Pancreas (tissue), 10 donors: ENCODE measurements around the gene CAMSAP3. TPM values are rescaled to one million over a fixed set of nuclear protein-coding genes. Genes with fewer than 3 reads are reported as not detected.

Experiments
- ATAC-seq, 4 donors: fragments of 200-7000 bp; cut with Tn5 transposase; one replicate each; pipeline versions ENCODE4 v1.8.0 to v1.9.1; 2020; ENCODE audit warnings: mild to moderate bottlenecking in 4 of 4, moderate library complexity in 4 of 4
- DNase-seq, 6 donors: peaks; one replicate each; pipeline ENCODE4 v3.0.0-alpha.2; 2020
- FAIRE-seq: peaks from 2 replicates; lab custom pipeline; 2012; peaks lifted over from hg19 to GRCh38; lab: Jason Lieb, UNC
- H3K27ac ChIP-seq, 4 donors: fragments of 200-600 bp; sonication (generic); 1 replicate in 3 of 4; 2 replicates in 1 of 4; pipeline versions ENCODE4 v1.5.0 to v1.8.0; 2020
- H3K27me3 ChIP-seq, 4 donors: fragments of 200-600 bp; one replicate each; pipeline ENCODE4 v1.8.0; 2021
- H3K36me3 ChIP-seq, 3 donors: fragments of 200-600 bp; sonication (generic) in 1 of 3; one replicate each; pipeline versions ENCODE4 v1.5.0 to v1.8.0; 2020 to 2021
- H3K4me1 ChIP-seq, 3 donors: fragments of 200-600 bp; one replicate each; pipeline ENCODE4 v1.8.0; 2021
- H3K4me3 ChIP-seq, 4 donors: fragments of 200-600 bp; sonication (generic) in 2 of 4; one replicate each; pipeline versions ENCODE4 v1.5.0 to v1.8.0; 2020 to 2021
- H3K9me3 ChIP-seq, 4 donors: fragments of 200-600 bp; one replicate each; pipeline ENCODE4 v1.8.0; 2021
- WGBS, 2 donors: extraction: QIAGEN DNeasy Blood & Tissue Kit; methylation state at CpG; one replicate each; pipeline ENCODE4 v1.1.7; 2013; 5-methylcytosine and 5-hydroxymethylcytosine counted together
- intact Hi-C, 3 donors: fragments of 100-400 bp; cut with DNase I; formaldehyde crosslinking; loops; one replicate each; pipeline versions ENCODE4 v1.11.1 to v1.14.2; 2022
- polyA plus RNA-seq, 2 donors: library from polyadenylated mRNA; stranded (reverse); fragments of 200-250 nt; gene quantifications; one replicate each; pipeline ENCODE4 v1.2.3, GENCODE V29; 2013
- total RNA-seq, 6 donors: library from RNA; stranded (reverse); fragmentation: NEBNext Ultra II Directional in 4 of 6; extraction: Animal tissue kit (Norgen Biotek cat#: 25700) in 4 of 6; gene quantifications; one replicate each; pipeline versions ENCODE4 v1.2.1 to v1.2.4, GENCODE V29; 2021 to 2023
- TF ChIP-seq, protein P1 (sequence below), 4 donors: fragments of 200-600 bp; sonication (generic) in 3 of 4; IDR thresholded peaks; one replicate each; pipeline versions ENCODE4 v1.5.0 to v1.8.0; 2021; ENCODE audit warnings: antibody characterized with exemption in 4 of 4
- donor health status: healthy with polysubstance abuse.
- donor health status: DM: no; HTN: no; CAD: no; lungs with moderate emphysema.
- donor health status: DM: no; HTN: no; CAD: no.
- donor health status: control.
- donor health status: control.
- donor health status: Bipolar disorder and iron deficiency.
- donor health status: DM: yes; HTN: yes; CAD: no.
- donor health status: DM: no; HTN: no; CAD: no.
- donor health status: DM: no; HTN: no; CAD: no.
- donor health status: DM: yes; HTN: yes; CAD: no.

Gene CAMSAP3
- total and polyA plus RNA-seq, 8 donors = 12.1 to 64.5 (median 23.5) TPM

DNA sequence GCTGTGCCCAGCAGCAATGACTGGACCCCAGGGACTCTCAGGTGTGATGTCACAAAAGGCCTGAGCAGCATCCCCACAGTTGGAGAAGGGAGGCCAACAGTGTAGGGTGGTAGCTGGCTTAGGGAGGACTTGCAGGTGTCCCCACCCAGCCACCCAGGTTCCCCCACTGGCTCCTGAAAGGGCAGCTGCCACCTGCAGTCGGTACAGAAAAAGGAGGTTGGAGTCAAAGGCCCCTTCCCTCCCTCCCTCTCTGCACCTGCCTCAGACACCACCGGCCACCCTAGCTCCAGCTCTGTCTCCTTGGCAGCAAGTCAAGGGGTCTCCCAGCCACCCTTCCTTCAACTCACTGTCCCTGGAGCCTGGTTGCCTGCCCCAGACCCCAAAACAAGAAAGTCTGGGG lies 38.0 kb downstream of the CAMSAP3 start, which contains the start of gene PCP2:
TSS of gene PCP2 (minus strand) at position 22 of the 400 bp plus-strand sequence. CDS start 262 bp downstream, outside the sequence.
- 0 to 12% methylated on average over 1 to 2 of the region's 2 CpGs for WGBS, 2 donors
- Histone ChIP-seq H3K4me3 (no peak within 1 kb of the TSS), H3K9me3 (no peaks in the 10 kb centered on the region), H3K36me3 (no peaks in the 10 kb centered on the region), H3K4me1 (peaks cover 5 to 12% (median 8%) of the 10 kb centered on the region in 3 donors), H3K27ac (no peak within 1 kb of the TSS), H3K27me3 (no peaks in the 10 kb centered on the region)
- FAIRE-seq (no peak), ATAC-seq (no peak), DNase-seq (peak in 1 of 6 donors; percentile 39)
- intact Hi-C loops = no loop called here
- TF ChIP-seq, protein P1, sequence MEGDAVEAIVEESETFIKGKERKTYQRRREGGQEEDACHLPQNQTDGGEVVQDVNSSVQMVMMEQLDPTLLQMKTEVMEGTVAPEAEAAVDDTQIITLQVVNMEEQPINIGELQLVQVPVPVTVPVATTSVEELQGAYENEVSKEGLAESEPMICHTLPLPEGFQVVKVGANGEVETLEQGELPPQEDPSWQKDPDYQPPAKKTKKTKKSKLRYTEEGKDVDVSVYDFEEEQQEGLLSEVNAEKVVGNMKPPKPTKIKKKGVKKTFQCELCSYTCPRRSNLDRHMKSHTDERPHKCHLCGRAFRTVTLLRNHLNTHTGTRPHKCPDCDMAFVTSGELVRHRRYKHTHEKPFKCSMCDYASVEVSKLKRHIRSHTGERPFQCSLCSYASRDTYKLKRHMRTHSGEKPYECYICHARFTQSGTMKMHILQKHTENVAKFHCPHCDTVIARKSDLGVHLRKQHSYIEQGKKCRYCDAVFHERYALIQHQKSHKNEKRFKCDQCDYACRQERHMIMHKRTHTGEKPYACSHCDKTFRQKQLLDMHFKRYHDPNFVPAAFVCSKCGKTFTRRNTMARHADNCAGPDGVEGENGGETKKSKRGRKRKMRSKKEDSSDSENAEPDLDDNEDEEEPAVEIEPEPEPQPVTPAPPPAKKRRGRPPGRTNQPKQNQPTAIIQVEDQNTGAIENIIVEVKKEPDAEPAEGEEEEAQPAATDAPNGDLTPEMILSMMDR (IDR thresholded peaks at IDR 0.05) = no peak

DNA sequence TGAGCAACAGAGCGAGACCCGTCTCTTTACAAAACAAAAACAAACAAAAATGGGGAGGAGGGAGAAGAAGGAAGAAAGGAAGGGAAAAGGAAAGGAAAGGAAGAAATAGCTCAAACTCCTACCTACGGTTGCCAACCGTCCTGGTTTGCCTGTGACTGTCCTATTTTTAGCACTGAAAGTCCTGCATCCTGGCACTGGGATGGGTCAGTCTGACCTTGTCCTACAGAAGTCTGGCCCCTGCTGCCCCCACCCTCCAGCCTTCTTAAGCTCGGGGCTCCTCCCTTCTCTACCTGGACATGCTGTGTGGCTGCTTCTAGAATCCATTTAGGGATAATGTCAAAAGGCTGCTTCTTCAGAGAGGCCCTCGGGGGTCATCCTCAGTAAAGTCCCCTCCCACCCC lies 40.0 kb downstream of the CAMSAP3 start:
- FAIRE-seq = no peak
- Histone ChIP-seq H3K36me3 (no peaks in the 10 kb centered on the region), H3K4me3 (no peak overlapping the region), H3K4me1 (peaks cover 1 to 6% (median 3%) of the 10 kb centered on the region in 3 donors), H3K27me3 (no peaks in the 10 kb centered on the region), H3K9me3 (no peaks in the 10 kb centered on the region), H3K27ac (no peak overlapping the region)
- TF ChIP-seq, protein P1 (IDR thresholded peaks at IDR 0.05) = no peak
- no peak for DNase-seq
- no peak for ATAC-seq
- 51 to 58% methylated on average over 6 of the region's 6 CpGs for WGBS, 2 donors
- intact Hi-C loops = no loop called here

DNA sequence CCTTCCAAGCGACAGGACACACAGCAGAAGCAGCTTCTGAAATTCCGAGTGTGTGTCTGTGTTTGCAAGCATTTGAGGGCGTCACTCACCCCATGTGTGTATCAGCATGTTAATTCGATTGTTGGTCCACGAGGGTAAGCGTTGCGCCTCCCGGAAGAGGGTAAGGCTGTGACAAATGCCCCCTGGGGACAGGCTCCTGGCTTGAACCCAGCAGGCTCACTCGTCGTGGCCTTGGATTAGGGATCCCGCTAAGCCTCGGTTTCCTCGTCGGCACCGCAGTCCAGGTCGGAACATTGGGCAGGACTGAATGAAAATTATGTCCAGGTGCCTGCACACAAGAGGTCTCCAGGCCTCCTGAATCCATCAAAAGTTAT lies 40.6 kb downstream of the CAMSAP3 start:
- peaks cover 0 to 4% (median 0%) of the 10 kb centered on the region in 3 donors for H3K4me1 ChIP-seq
- DNase-seq (peak in 1 of 6 donors; percentile 68), ATAC-seq (no peak), FAIRE-seq (no peak)
- 67% methylated on average over 16 of the region's 16 CpGs for WGBS, 2 donors
- H3K27ac ChIP-seq = peak overlapping the region; percentile 76 to 83 (median 80)
- intact Hi-C loops = no loop called here
- TF ChIP-seq, protein P1 (IDR thresholded peaks at IDR 0.05) = no peak
- H3K9me3 ChIP-seq = no peaks in the 10 kb centered on the region
- H3K36me3 ChIP-seq = no peaks in the 10 kb centered on the region
- H3K27me3 ChIP-seq = no peaks in the 10 kb centered on the region
- H3K4me3 ChIP-seq = peak overlapping the region in 3 of 4 donors; percentile 77 to 90 (median 87)

- H3K27ac ChIP-seq = peak within 1 kb of the TSS; percentile 76 to 83 (median 80)
- TF ChIP-seq, protein P1 (IDR thresholded peaks at IDR 0.05) = peak in 2 of 4 donors; percentile 27 to 30
- 7 to 9% methylated on average over 51 to 61 of the region's 61 CpGs for WGBS, 2 donors
- H3K9me3 ChIP-seq = no peaks in the 10 kb centered on the region
- ATAC-seq = peak; percentile 96 to 99 (median 98)
- H3K36me3 ChIP-seq = no peaks in the 10 kb centered on the region
- no peaks in the 10 kb centered on the region for H3K27me3 ChIP-seq
- DNase-seq = peak; percentile 86 to 97 (median 94)
- intact Hi-C loops = no loop called here
- peaks cover 0 to 4% (median 0%) of the 10 kb centered on the region in 3 donors for H3K4me1 ChIP-seq
- peak within 1 kb of the TSS; percentile 66 to 90 (median 82) for H3K4me3 ChIP-seq
- FAIRE-seq = no peak
Observed at GRCh38 chr19:7636691-7637373, 41.2 kb downstream of the CAMSAP3 start, which contains the start of gene STXBP2. Gene STXBP2, plus strand, starts transcription at chr19:7637110. Its CDS starts 40 bp downstream, at chr19:7637150.
